K562 (cell line): ENCODE data around the gene WWOX. TPM values are rescaled to one million over a fixed set of nuclear protein-coding genes. Genes with fewer than 3 reads are reported as not detected.

Experiments
- ATAC-seq: fragments of 200-7000 bp; cut with Tn5 transposase; 3 replicates; pipeline ENCODE4 v1.9.1; 2020; ENCODE audit warnings: moderate library complexity
- BruUV-seq: library from RNA; stranded (reverse); fragments of 400-500 nt; replicated peaks from 2 replicates; lab custom pipeline; 2021; lab: Mats Ljungman, UMichigan
- CTCF ChIA-PET: fragments of 300-600 bp; formaldehyde crosslinking; extraction: SDS; loops from one replicate; lab custom pipeline; 2021; ENCODE audit warnings: low intra/inter-chr PET ratio; lab: Yijun Ruan, JAX
- POLR2A ChIA-PET: fragments of 300-600, 350-650 bp; sonication (Branson Sonifier 250); formaldehyde crosslinking; extraction: SDS; loops from one replicate; lab custom pipeline; 2021; ENCODE audit warnings: antibody characterized with exemption, inconsistent platforms; lab: Yijun Ruan, JAX
- DNase-seq, 4 experiments: peaks; one replicate each; pipeline versions ENCODE4 v3.0.0 to v3.0.0-alpha.2; 2011 to 2018; ENCODE audit warnings: low spot score in 3 of 4, mixed read lengths in 3 of 4; ENCODE audit errors: extremely low read depth in 1 of 4
- FAIRE-seq: peaks from 2 replicates; lab custom pipeline; 2011; peaks lifted over from hg19 to GRCh38; lab: Jason Lieb, UNC
- H2AFZ ChIP-seq: 2 replicates; pipeline ENCODE4 v1.6.0; 2011; ENCODE audit warnings: low read depth, low read length, control low read depth, inconsistent platforms
- H3K27ac ChIP-seq: fragments of 200-600 bp; 3 replicates; pipeline ENCODE4 v1.8.0; 2011; ENCODE audit warnings: low read depth, mild to moderate bottlenecking, control low read depth, inconsistent platforms, low read length, moderate library complexity, mixed read lengths; ENCODE audit errors: extremely low read depth
- H3K27me3 ChIP-seq, 2 experiments: fragments of 300-600 bp in 1 of 2; 2 replicates in 1 of 2; 3 replicates in 1 of 2; pipeline versions ENCODE4 v1.6.0 to v1.8.0; 2011; ENCODE audit warnings: inconsistent platforms in 2 of 2, low read length in 2 of 2, mild to moderate bottlenecking in 1 of 2, mixed read lengths in 1 of 2, moderate library complexity in 1 of 2; ENCODE audit not compliant: control insufficient read depth in 2 of 2, insufficient read depth in 2 of 2
- H3K36me3 ChIP-seq: fragments of 300-600 bp; 3 replicates; pipeline ENCODE4 v1.8.0; 2011; ENCODE audit warnings: mild to moderate bottlenecking, low read length, inconsistent platforms; ENCODE audit not compliant: control insufficient read depth, insufficient read depth
- H3K4me1 ChIP-seq, 2 experiments: fragments of 200-600 bp in 1 of 2; replicated peaks in 1 of 2; 2 replicates in 1 of 2; 3 replicates in 1 of 2; pipeline versions ENCODE4 v1.5.1 to v1.8.0; 2011; ENCODE audit warnings: inconsistent platforms in 2 of 2, low read length in 2 of 2, mild to moderate bottlenecking in 1 of 2, mixed read lengths in 1 of 2, moderate library complexity in 1 of 2; ENCODE audit not compliant: control insufficient read depth in 2 of 2, insufficient read depth in 2 of 2
- H3K4me2 ChIP-seq: 2 replicates; pipeline ENCODE4 v1.6.1; 2011; ENCODE audit warnings: low read length, control low read depth, inconsistent platforms, mixed read lengths; ENCODE audit not compliant: insufficient read depth
- H3K4me3 ChIP-seq: fragments of 200-600 bp; sonication (generic), shearing (Covaris generic); 2 replicates; pipeline ENCODE4 v1.5.1; 2016; ENCODE audit warnings: control low read depth, inconsistent platforms
- H3K79me2 ChIP-seq: fragments of 200-600 bp; 3 replicates; pipeline ENCODE4 v1.8.0; 2011; ENCODE audit warnings: low read length, inconsistent platforms; ENCODE audit not compliant: control insufficient read depth, insufficient read depth
- H3K9ac ChIP-seq, 2 experiments: 2 replicates each; pipeline versions ENCODE4 v1.6.0 to v1.6.1; 2011; ENCODE audit warnings: low read depth in 2 of 2, low read length in 2 of 2, control low read depth in 1 of 2, inconsistent platforms in 1 of 2, mild to moderate bottlenecking in 1 of 2, mixed read lengths in 1 of 2; ENCODE audit not compliant: insufficient read depth in 1 of 2
- H3K9me1 ChIP-seq: one replicate; pipeline ENCODE4 v1.6.0; 2011; ENCODE audit warnings: inconsistent platforms, mild to moderate bottlenecking, low read length, moderate library complexity; ENCODE audit not compliant: control insufficient read depth, insufficient read depth
- H3K9me3 ChIP-seq: replicated peaks from 2 replicates; pipeline ENCODE4 v1.5.1; 2011; ENCODE audit warnings: low read depth, low read length, inconsistent platforms; ENCODE audit not compliant: control insufficient read depth, insufficient read depth
- H4K20me1 ChIP-seq: replicated peaks from 2 replicates; pipeline ENCODE4 v1.6.1; 2011; ENCODE audit warnings: low read length, inconsistent platforms, mixed read lengths; ENCODE audit not compliant: control insufficient read depth, insufficient read depth
- HDAC3 ChIP-seq: fragments of 450-650 bp; IDR thresholded peaks from 2 replicates; pipeline ENCODE4 v1.6.1; 2018; ENCODE audit warnings: borderline replicate concordance, mild to moderate bottlenecking, moderate library complexity; ENCODE audit not compliant: partially characterized antibody
- MCM7 ChIP-seq, 2 experiments: fragments of 450-650 bp; IDR thresholded peaks; 2 replicates each; pipeline ENCODE4 v1.6.1; 2016 to 2018
- NR2F6 ChIP-seq: fragments of 450-650 bp; formaldehyde crosslinking; IDR thresholded peaks from 2 replicates; pipeline ENCODE4 v1.4.0; 2020; ENCODE audit warnings: mild to moderate bottlenecking
- PRPF4 ChIP-seq: fragments of 200-400 bp; formaldehyde crosslinking; IDR thresholded peaks from one replicate; pipeline ENCODE4 v1.6.1; 2017; ENCODE audit warnings: low read length, low read depth, mild to moderate bottlenecking; ENCODE audit not compliant: insufficient read depth, poor library complexity, severe bottlenecking
- PTRF ChIP-seq: fragments of 450-650 bp; IDR thresholded peaks from 2 replicates; pipeline ENCODE4 v1.6.1; 2016; ENCODE audit warnings: mild to moderate bottlenecking, missing genetic modification characterization, missing compliant biosample characterization
- SMARCC2 ChIP-seq: fragments of 450-650 bp; IDR thresholded peaks from 2 replicates; pipeline ENCODE4 v1.6.1; 2017; ENCODE audit warnings: antibody characterized with exemption, moderate library complexity, mild to moderate bottlenecking, low read depth
- YY1 ChIP-seq, 3 experiments: IDR thresholded peaks; 2 replicates each; pipeline ENCODE4 v1.6.1; 2011; ENCODE audit warnings: low read length in 2 of 3, mild to moderate bottlenecking in 2 of 3, moderate library complexity in 2 of 3, borderline replicate concordance in 1 of 3, control low read depth in 1 of 3, low read depth in 1 of 3; ENCODE audit not compliant: insufficient read depth in 3 of 3, insufficient replicate concordance in 2 of 3, control insufficient read depth in 1 of 3, insufficient read length in 1 of 3; ENCODE audit errors: extremely low read depth in 1 of 3
- ZKSCAN3 ChIP-seq: fragments of 250-450 bp; sonication (Bioruptor Pico); IDR thresholded peaks from 2 replicates; pipeline ENCODE4 v1.4.0; 2020
- ZNF232 ChIP-seq: sonication (generic); formaldehyde crosslinking; IDR thresholded peaks from 2 replicates; pipeline ENCODE4 v1.8.0; 2022; ENCODE audit warnings: mild to moderate bottlenecking, missing genetic modification reagents
- ZNF696 ChIP-seq: fragments of 250-450 bp; sonication (Bioruptor Pico); conservative IDR thresholded peaks from 2 replicates; pipeline ENCODE4 v1.4.0; 2020; ENCODE audit warnings: mild to moderate bottlenecking, moderate library complexity
- ZNF77 ChIP-seq: fragments of 250-450 bp; sonication (Bioruptor Pico); IDR thresholded peaks from 2 replicates; pipeline ENCODE4 v1.5.0; 2020
- WGBS: fragments of 100-300 bp; shearing (Covaris generic); methylation state at CpG from one replicate; pipeline ENCODE4 v1.1.6; 2016; ENCODE audit warnings: low coverage, mixed read lengths; ENCODE audit not compliant: insufficient coverage; ENCODE audit errors: missing lambda C conversion rate; 5-methylcytosine and 5-hydroxymethylcytosine counted together
- in situ Hi-C: fragments of 300-500 bp; cut with MboI; formaldehyde crosslinking; loops from 4 replicates; pipeline ENCODE4 v1.15.0; 2018; ENCODE audit warnings: inconsistent platforms, mixed read lengths
- intact Hi-C: fragments of 100-400 bp; cut with micrococcal nuclease; formaldehyde crosslinking; loops from 2 replicates; pipeline ENCODE4 v1.14.2; 2022
- polyA plus RNA-seq, 8 experiments: library from polyadenylated mRNA; depleted of rRNA in 4 of 8; stranded (reverse) in 5 of 8; unstranded in 3 of 8; fragments of >200 nt; fragmentation: Nextera tagmentation in 2 of 8; fragmentation: Illumina TruSeq in 1 of 8; extraction: Ambion mirVana in 2 of 8; extraction: Trizol in 1 of 8; gene quantifications; 2 replicates each; pipeline versions ENCODE4 v1.2.1 to v1.2.3, GENCODE V29; 2011 to 2014; ENCODE audit warnings: inconsistent platforms in 1 of 8, missing spikeins in 1 of 8
- total RNA-seq, 7 experiments: library from RNA; depleted of rRNA in 6 of 7; stranded (reverse); fragments of >200 nt in 6 of 7; fragmentation: Illumina TruSeq in 2 of 7; extraction: Trizol in 2 of 7; gene quantifications; 2 replicates each; pipeline versions ENCODE4 v1.2.1 to v1.2.3, GENCODE V29; 2011 to 2021; ENCODE audit warnings: low replicate concordance in 1 of 7
- TF ChIP-seq, protein P1 (sequence below): fragments of 150-350 bp; conservative IDR thresholded peaks from 2 replicates; pipeline ENCODE4 v1.6.1; 2014; ENCODE audit warnings: low read length
- TF ChIP-seq, protein P2 (sequence below): sonication (generic); formaldehyde crosslinking; IDR thresholded peaks from 2 replicates; pipeline ENCODE4 v1.8.1; 2022; ENCODE audit warnings: missing genetic modification reagents

Gene WWOX
- total and polyA plus RNA-seq, 9 of the 15 experiments (the other 6 are each of a cell fraction or from before 2014, with no cell fraction given) = 1.6 to 22.7 (median 8.1) TPM

GRCh38 chr16:78630102-78630501 is 530.6 kb downstream of the WWOX start:
- no peak overlapping the region for H3K4me3 ChIP-seq
- H3K9me1 ChIP-seq = no peaks in the 10 kb centered on the region
- no peak for DNase-seq
- H3K9me3 ChIP-seq = no peaks in the 10 kb centered on the region
- in situ Hi-C loops = no loop called here
- no peak for ATAC-seq
- TF ChIP-seq ZNF696 (CRISPR knock-in tag) (no peak), NR2F6 (CRISPR knock-in tag) (no peak), HDAC3 (no peak), ZNF77 (CRISPR knock-in tag) (no peak), ZKSCAN3 (no peak), ZNF232 (CRISPR knock-in tag) (no peak), PRPF4 (no peak), PTRF (tag) (no peak), MCM7 (IDR thresholded peaks at IDR 0.05) (no peak), YY1 (IDR thresholded peaks at IDR 0.05; ENCODE audit: borderline replicate concordance in 1 of 3, control insufficient read depth in 1 of 3, extremely low read depth in 1 of 3, insufficient read depth in 3 of 3, insufficient read length in 1 of 3, insufficient replicate concordance in 2 of 3, low read depth in 1 of 3, low read length in 2 of 3) (no peak), SMARCC2 (no peak)
- TF ChIP-seq, protein P1, sequence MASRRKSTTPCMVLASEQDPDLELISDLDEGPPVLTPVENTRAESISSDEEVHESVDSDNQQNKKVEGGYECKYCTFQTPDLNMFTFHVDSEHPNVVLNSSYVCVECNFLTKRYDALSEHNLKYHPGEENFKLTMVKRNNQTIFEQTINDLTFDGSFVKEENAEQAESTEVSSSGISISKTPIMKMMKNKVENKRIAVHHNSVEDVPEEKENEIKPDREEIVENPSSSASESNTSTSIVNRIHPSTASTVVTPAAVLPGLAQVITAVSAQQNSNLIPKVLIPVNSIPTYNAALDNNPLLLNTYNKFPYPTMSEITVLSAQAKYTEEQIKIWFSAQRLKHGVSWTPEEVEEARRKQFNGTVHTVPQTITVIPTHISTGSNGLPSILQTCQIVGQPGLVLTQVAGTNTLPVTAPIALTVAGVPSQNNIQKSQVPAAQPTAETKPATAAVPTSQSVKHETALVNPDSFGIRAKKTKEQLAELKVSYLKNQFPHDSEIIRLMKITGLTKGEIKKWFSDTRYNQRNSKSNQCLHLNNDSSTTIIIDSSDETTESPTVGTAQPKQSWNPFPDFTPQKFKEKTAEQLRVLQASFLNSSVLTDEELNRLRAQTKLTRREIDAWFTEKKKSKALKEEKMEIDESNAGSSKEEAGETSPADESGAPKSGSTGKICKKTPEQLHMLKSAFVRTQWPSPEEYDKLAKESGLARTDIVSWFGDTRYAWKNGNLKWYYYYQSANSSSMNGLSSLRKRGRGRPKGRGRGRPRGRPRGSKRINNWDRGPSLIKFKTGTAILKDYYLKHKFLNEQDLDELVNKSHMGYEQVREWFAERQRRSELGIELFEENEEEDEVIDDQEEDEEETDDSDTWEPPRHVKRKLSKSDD = no peak
- TF ChIP-seq, protein P2, sequence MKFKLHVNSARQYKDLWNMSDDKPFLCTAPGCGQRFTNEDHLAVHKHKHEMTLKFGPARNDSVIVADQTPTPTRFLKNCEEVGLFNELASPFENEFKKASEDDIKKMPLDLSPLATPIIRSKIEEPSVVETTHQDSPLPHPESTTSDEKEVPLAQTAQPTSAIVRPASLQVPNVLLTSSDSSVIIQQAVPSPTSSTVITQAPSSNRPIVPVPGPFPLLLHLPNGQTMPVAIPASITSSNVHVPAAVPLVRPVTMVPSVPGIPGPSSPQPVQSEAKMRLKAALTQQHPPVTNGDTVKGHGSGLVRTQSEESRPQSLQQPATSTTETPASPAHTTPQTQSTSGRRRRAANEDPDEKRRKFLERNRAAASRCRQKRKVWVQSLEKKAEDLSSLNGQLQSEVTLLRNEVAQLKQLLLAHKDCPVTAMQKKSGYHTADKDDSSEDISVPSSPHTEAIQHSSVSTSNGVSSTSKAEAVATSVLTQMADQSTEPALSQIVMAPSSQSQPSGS (CRISPR knock-in tag) = no peak
- TF ChIP-seq, all 486 proteins: peak for 0
- POLR2A ChIA-PET = no interaction called here
- no peak overlapping the region for H2AFZ ChIP-seq
- FAIRE-seq = no peak
- no TSS peak for BruUV-seq
- no peaks in the 10 kb centered on the region for H3K4me1 ChIP-seq
- CTCF ChIA-PET = no interaction called here
- intact Hi-C loops = no loop called here
- H4K20me1 ChIP-seq = no peaks in the 10 kb centered on the region
- H3K9ac ChIP-seq = no peak overlapping the region
- H3K27ac ChIP-seq = no peak overlapping the region
- H3K79me2 ChIP-seq = no peaks in the 10 kb centered on the region
- H3K27me3 ChIP-seq = peaks cover 6 to 16% of the 10 kb centered on the region in 2 experiments; a peak in 3 of 5 replicates
- H3K4me2 ChIP-seq = no peak overlapping the region
- H3K36me3 ChIP-seq = no peaks in the 10 kb centered on the region
- 3% methylated on average over 3 of the region's 3 CpGs for WGBS
